ENCODE data around the gene TREML2.

DNA sequence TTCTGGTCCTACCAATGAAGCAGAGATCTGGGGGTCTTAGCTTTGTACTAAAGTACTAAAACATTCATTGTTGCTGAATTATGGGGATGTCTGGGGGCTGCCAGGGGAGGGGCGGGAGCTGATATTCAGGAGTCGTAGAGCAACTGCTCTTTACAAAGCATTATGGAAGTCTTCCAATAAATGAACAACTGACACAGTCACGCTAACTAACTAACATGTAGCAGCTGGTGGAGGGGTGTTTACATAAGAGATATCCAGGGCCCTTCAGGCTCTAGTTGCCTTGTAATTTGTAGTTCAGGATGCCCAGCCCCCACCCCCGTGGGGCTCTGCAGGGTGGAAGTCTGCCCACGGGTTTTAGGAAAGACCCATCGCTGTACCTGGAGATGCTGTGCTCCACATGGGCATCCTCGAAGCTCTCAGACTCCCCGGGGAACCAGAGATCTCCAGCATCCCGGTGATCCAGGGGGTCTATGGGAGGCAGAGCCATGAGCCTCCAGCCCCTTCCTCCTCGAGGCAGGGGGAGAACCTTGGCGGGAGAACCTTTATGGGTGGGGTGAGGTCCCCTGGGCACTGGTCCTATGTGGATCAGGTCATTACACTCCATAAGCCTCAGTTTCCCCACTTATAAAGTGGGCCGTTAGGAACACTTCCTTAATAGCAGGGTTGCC is 41.4 kb downstream of the TREML2 start:
- TF ChIP-seq, protein P1, sequence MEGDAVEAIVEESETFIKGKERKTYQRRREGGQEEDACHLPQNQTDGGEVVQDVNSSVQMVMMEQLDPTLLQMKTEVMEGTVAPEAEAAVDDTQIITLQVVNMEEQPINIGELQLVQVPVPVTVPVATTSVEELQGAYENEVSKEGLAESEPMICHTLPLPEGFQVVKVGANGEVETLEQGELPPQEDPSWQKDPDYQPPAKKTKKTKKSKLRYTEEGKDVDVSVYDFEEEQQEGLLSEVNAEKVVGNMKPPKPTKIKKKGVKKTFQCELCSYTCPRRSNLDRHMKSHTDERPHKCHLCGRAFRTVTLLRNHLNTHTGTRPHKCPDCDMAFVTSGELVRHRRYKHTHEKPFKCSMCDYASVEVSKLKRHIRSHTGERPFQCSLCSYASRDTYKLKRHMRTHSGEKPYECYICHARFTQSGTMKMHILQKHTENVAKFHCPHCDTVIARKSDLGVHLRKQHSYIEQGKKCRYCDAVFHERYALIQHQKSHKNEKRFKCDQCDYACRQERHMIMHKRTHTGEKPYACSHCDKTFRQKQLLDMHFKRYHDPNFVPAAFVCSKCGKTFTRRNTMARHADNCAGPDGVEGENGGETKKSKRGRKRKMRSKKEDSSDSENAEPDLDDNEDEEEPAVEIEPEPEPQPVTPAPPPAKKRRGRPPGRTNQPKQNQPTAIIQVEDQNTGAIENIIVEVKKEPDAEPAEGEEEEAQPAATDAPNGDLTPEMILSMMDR (IDR thresholded peaks at IDR 0.05): no peak
- TF ChIP-seq POLR2A (IDR thresholded peaks at IDR 0.05): no peak

All from adrenal gland (tissue), 5 donors.